ENCODE data around the gene KDM4C.

KDM4C gene

GRCh38 chr9:7148243-7148765 lies 390.5 kb downstream of the KDM4C start:
- no peak for DNase-seq

GRCh38 chr9:7149258-7149657 lies 391.5 kb downstream of the KDM4C start:
- DNase-seq = no peak

- no peak for DNase-seq
Observed at GRCh38 chr9:7150153-7150890, 392.5 kb downstream of the KDM4C start.

- no peak for DNase-seq
Observed at GRCh38 chr9:7153134-7153533, 395.4 kb downstream of the KDM4C start.

GRCh38 chr9:7153566-7153965 lies 395.8 kb downstream of the KDM4C start:
- no peak for DNase-seq

GRCh38 chr9:7154003-7154619 lies 396.3 kb downstream of the KDM4C start:
- no peak for DNase-seq

GRCh38 chr9:7154650-7155049 lies 396.9 kb downstream of the KDM4C start:
- DNase-seq = no peak

- no peak for DNase-seq
Observed at GRCh38 chr9:7161469-7161868, 403.7 kb downstream of the KDM4C start.

GRCh38 chr9:7163932-7164331 lies 406.2 kb downstream of the KDM4C start:
- no peak for DNase-seq

- no peak for DNase-seq
Observed at GRCh38 chr9:7164440-7165330, 406.9 kb downstream of the KDM4C start.

- DNase-seq = no peak
Observed at GRCh38 chr9:7165331-7165975, 407.7 kb downstream of the KDM4C start.

- no peak for DNase-seq
Observed at GRCh38 chr9:7166074-7166473, 408.3 kb downstream of the KDM4C start.

- DNase-seq = no peak
Observed at GRCh38 chr9:7169717-7170389, 412.1 kb downstream of the KDM4C start.

GRCh38 chr9:7171396-7172153 lies 413.8 kb downstream of the KDM4C start:
- DNase-seq = no peak

- DNase-seq = no peak
Observed at GRCh38 chr9:7172154-7173115, 414.7 kb downstream of the KDM4C start.

- DNase-seq = no peak
Observed at GRCh38 chr9:7173139-7173538, 415.4 kb downstream of the KDM4C start.

- DNase-seq = no peak
Observed at GRCh38 chr9:7174301-7174700, 416.5 kb downstream of the KDM4C start.

GRCh38 chr9:7174884-7175283 lies 417.1 kb downstream of the KDM4C start:
- DNase-seq = no peak

GRCh38 chr9:7176561-7176960 lies 418.8 kb downstream of the KDM4C start:
- no peak for DNase-seq

GRCh38 chr9:7177383-7177782 lies 419.6 kb downstream of the KDM4C start:
- no peak for DNase-seq

All from stimulated activated naive CD4-positive, alpha-beta T cell treated with Interleukin-2 at 50 U/mL for 16 hours (primary cell).